Cardiac fibroblast (primary cell): ENCODE results near the gene HBM.

ENCODE experiments used
- DNase-seq, 2 donors: peaks; one replicate each; pipeline versions ENCODE4 v3.0.0 to v3.0.0-alpha.2; 2010; ENCODE audit warnings: low read depth in 2 of 2
- H3K4me3 ChIP-seq, 2 donors: replicated peaks in 1 of 2; 1 replicate in 1 of 2; 2 replicates in 1 of 2; pipeline ENCODE4 v1.5.1; 2011; ENCODE audit warnings: low read depth in 2 of 2, low read length in 2 of 2, mild to moderate bottlenecking in 2 of 2, moderate library complexity in 1 of 2
- TF ChIP-seq, protein P1 (sequence below): IDR thresholded peaks from one replicate; pipeline ENCODE4 v1.5.1; 2011; ENCODE audit warnings: low read depth, mild to moderate bottlenecking, low read length, inconsistent platforms

HBM gene

GRCh38 chr16:165539-166374 is at the start of gene HBM:
HBM (plus strand) TSS chr16:165978; CDS start chr16:165998, 20 bp downstream.
- no peak within 1 kb of the TSS for H3K4me3 ChIP-seq
- DNase-seq, result no peak
- TF ChIP-seq, protein P1, sequence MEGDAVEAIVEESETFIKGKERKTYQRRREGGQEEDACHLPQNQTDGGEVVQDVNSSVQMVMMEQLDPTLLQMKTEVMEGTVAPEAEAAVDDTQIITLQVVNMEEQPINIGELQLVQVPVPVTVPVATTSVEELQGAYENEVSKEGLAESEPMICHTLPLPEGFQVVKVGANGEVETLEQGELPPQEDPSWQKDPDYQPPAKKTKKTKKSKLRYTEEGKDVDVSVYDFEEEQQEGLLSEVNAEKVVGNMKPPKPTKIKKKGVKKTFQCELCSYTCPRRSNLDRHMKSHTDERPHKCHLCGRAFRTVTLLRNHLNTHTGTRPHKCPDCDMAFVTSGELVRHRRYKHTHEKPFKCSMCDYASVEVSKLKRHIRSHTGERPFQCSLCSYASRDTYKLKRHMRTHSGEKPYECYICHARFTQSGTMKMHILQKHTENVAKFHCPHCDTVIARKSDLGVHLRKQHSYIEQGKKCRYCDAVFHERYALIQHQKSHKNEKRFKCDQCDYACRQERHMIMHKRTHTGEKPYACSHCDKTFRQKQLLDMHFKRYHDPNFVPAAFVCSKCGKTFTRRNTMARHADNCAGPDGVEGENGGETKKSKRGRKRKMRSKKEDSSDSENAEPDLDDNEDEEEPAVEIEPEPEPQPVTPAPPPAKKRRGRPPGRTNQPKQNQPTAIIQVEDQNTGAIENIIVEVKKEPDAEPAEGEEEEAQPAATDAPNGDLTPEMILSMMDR, result no peak

- no peak for DNase-seq
- H3K4me3 ChIP-seq, result no peak overlapping the region
- TF ChIP-seq, protein P1, result no peak
Observed at GRCh38 chr16:116015-116414, 49.8 kb upstream of the HBM start.

DNA sequence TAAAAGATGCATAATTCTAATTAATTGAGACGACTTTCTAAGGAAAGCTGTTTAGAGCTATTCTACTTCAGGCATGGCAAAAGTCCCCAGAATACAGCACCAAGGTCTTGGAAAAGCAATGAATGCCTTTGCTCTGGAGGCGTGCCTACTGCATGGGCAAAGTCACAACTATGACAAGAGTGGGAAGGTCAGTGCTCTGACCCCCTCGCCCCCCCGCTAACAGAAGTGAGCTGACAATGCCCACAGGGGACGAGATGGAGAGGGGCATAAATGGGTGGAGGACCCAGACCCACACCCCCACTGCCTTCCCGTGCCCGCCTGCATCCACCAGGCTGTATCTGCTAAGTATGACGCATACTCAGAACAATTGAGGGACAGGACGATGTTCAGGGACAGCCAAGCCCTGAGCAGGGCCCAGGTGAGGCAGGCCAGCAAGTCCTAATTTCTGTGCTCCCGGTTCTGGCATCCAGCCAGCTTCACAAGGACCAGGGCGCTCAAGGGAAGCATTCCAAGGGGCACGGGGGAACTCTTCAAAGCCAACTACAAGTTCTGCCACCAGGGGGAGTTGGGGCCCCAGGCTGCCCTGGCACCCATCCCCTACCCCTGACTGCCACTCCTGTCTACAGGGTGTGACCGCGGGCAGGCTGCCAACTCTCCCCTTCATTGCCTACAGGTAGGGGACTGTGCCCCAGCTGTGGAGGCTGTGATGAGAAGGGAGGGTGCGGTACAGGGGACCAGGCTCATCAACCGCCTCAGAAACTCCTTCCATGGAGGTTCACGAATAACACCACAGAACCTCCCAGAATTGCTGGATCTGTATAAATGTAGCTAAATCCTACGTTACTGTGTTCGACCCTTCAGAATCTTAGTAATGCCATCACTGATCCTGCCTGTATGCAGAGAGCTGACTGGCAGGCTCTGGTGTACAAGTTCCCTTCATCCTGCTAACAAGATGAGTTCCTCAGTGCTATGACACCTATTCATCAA is 48.1 kb upstream of the HBM start:
- TF ChIP-seq, protein P1, result peak; percentile 78
- no peak overlapping the region for H3K4me3 ChIP-seq
- peak; percentile 50 to 54 for DNase-seq

GRCh38 chr16:118857-119256 is 46.9 kb upstream of the HBM start:
- DNase-seq, result no peak
- TF ChIP-seq, protein P1, result no peak
- no peak overlapping the region for H3K4me3 ChIP-seq

DNA sequence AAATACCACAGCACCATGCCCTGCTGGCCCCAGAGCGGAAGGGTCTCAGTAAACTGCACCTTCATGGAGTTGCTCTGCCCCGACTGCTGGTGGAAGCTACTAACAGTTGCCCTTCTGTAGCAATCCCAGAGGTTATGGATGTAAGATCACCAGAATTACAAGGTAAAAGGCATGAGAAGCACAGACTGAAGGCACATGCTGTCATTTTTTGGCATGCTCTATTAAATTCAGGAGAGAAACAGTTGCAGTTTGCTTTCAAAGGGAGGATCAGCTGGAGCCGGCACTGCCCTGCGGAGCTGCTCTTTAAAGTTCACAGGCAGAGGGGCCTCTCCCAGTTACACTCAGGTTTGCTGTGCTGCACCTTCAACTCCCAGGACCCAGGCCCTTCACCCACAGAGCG is 46.5 kb upstream of the HBM start:
- H3K4me3 ChIP-seq, result no peak overlapping the region
- TF ChIP-seq, protein P1, result no peak
- DNase-seq, result no peak

DNA sequence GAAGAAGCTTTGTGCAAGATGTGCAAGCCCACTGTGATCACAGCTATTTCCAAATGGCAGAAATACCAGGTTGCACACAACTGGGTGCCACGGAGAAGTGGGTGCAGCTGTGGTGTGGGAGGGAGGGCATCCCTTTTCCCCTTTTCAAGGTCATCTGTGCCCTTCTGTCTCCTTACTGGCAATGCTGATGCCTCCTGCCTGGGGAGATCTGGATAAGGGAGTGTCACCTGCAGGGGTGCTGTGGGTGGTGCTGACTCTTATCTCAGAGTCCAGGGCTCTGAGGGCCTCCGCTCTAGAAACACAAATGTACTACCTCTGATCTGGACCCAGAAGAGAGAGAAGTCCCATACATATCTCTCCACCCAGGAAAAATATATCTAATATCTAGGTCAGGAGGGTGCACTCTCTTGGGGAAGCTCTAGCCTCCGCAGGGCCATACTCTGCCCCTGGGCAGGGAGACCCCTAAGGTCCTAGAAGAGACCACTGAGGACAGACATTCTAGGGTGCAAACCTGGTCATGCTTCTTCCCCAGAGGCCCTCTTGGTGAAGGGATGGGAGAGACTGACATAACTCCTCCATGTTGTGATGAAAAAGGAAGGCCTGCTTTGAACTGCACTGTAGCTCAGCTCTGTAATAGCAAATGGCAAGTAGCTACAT is 45.8 kb upstream of the HBM start:
- DNase-seq, result no peak
- H3K4me3 ChIP-seq, result no peak overlapping the region
- TF ChIP-seq, protein P1, result no peak
